DND-41 (cell line): ENCODE results near the gene PAPPA2.

Source experiments
- EZH2 ChIP-seq: IDR thresholded peaks from 3 replicates; pipeline ENCODE4 v1.6.1; 2012; ENCODE audit warnings: borderline replicate concordance, low read depth, mild to moderate bottlenecking, moderate library complexity, low read length, inconsistent platforms; ENCODE audit not compliant: severe bottlenecking
- TF ChIP-seq, protein P1 (sequence below): IDR thresholded peaks from 2 replicates; pipeline ENCODE4 v1.5.1; 2012; ENCODE audit warnings: borderline replicate concordance, low read length, moderate library complexity, mild to moderate bottlenecking; ENCODE audit not compliant: poor library complexity, severe bottlenecking; ENCODE audit errors: extremely low read depth

DNA sequence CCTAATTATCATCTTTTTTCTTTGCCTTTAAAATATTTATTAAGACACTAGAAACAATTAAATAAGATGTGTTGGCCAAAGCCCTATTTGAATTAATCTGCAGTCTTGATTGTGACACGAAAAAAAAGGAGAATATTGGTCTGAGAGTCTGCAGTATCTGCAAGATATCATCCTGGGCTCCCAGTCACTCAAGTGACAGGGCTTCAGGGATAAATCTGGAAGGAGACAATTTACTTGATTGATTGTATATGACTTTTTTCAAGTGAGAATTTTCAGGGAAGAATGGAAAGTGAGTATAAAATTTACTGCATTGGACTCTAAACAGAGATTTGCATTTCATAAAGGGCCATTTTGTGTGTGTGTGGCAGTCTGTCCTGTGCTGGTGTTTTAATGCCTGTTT lies 233.7 kb downstream of the PAPPA2 start:
- TF ChIP-seq, protein P1, sequence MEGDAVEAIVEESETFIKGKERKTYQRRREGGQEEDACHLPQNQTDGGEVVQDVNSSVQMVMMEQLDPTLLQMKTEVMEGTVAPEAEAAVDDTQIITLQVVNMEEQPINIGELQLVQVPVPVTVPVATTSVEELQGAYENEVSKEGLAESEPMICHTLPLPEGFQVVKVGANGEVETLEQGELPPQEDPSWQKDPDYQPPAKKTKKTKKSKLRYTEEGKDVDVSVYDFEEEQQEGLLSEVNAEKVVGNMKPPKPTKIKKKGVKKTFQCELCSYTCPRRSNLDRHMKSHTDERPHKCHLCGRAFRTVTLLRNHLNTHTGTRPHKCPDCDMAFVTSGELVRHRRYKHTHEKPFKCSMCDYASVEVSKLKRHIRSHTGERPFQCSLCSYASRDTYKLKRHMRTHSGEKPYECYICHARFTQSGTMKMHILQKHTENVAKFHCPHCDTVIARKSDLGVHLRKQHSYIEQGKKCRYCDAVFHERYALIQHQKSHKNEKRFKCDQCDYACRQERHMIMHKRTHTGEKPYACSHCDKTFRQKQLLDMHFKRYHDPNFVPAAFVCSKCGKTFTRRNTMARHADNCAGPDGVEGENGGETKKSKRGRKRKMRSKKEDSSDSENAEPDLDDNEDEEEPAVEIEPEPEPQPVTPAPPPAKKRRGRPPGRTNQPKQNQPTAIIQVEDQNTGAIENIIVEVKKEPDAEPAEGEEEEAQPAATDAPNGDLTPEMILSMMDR: no peak
- TF ChIP-seq EZH2: no peak
